Forelimb muscle (tissue), 1 donor: ENCODE results near the gene TMEM87B. TPM values are rescaled to one million over a fixed set of nuclear protein-coding genes. Genes with fewer than 3 reads are reported as not detected.

ENCODE experiments used
- DNase-seq: peaks from one replicate; pipeline ENCODE4 v3.0.0-alpha.2; 2013; ENCODE audit warnings: low read depth
- polyA plus RNA-seq: library from polyadenylated mRNA; unstranded; fragments of 120-200 nt; gene quantifications from one replicate; pipeline ENCODE4 v1.2.1, GENCODE V29; 2013; ENCODE audit not compliant: insufficient read length

Gene TMEM87B
- polyA plus RNA-seq, 1 donor: 11.8 TPM

GRCh38 chr2:112168422-112169124, 113.5 kb downstream of the TMEM87B start:
- DNase-seq: no peak

Other genes with a start within 250 kb of the TMEM87B start
- gene ANAPC1, start 171.1 kb upstream of the TMEM87B start, polyA plus RNA-seq: 19.1 TPM
- gene MERTK, start 156.7 kb upstream of the TMEM87B start, polyA plus RNA-seq: 4.0 TPM
- 9.2 TPM for gene FBLN7, start 83.1 kb downstream of the TMEM87B start, polyA plus RNA-seq
- gene ZC3H8, start 199.8 kb downstream of the TMEM87B start, polyA plus RNA-seq: 14.6 TPM
- gene ZC3H6, start 220.3 kb downstream of the TMEM87B start, polyA plus RNA-seq: 4.5 TPM